IMR-90 (cell line): ENCODE results near the gene YIPF1. TPM values are rescaled to one million over a fixed set of nuclear protein-coding genes. Genes with fewer than 3 reads are reported as not detected.

Source experiments
- ATAC-seq: fragments of 200-7000 bp; cut with Tn5 transposase; 2 replicates; pipeline ENCODE4 v1.9.1; 2020; ENCODE audit warnings: low read depth, mild to moderate bottlenecking, moderate library complexity
- Bru-seq: library from RNA; stranded (reverse); fragments of 400-500 nt; gene quantifications from one replicate; lab custom pipeline; 2021; lab: Mats Ljungman, UMichigan
- BruChase-seq, 2 experiments: library from RNA; stranded (reverse); fragments of 400-500 nt; gene quantifications; one replicate each; lab custom pipeline; 2021; lab: Mats Ljungman, UMichigan
- BruUV-seq: library from RNA; stranded (reverse); fragments of 400-500 nt; replicated peaks from 2 replicates; lab custom pipeline; 2021; lab: Mats Ljungman, UMichigan
- CTCF ChIA-PET: fragments of 300-600 bp; formaldehyde crosslinking; extraction: SDS; loops from one replicate; lab custom pipeline; 2021; ENCODE audit warnings: antibody characterized with exemption; lab: Yijun Ruan, JAX
- POLR2A ChIA-PET: fragments of 300-600 bp; sonication (Branson Sonifier 250); formaldehyde crosslinking; loops from one replicate; lab custom pipeline; 2022; ENCODE audit warnings: antibody characterized with exemption; ENCODE audit not compliant: unreplicated experiment; lab: Charles Lee
- DNase-seq: peaks from one replicate; pipeline ENCODE4 v3.0.0; 2013
- H2AFZ ChIP-seq: replicated peaks from 2 replicates; pipeline ENCODE3; 2013; ENCODE audit warnings: low read length, mild to moderate bottlenecking; ENCODE audit not compliant: poor library complexity
- H2AK5ac ChIP-seq: 2 replicates; pipeline ENCODE4 v1.6.1; 2013; ENCODE audit warnings: low read depth, low read length, inconsistent platforms
- H2AK9ac ChIP-seq: replicated peaks from 2 replicates; pipeline ENCODE3; 2013; ENCODE audit warnings: mild to moderate bottlenecking, low read depth, low read length, moderate library complexity; ENCODE audit not compliant: poor library complexity
- H2BK120ac ChIP-seq: 2 replicates; pipeline ENCODE4 v1.6.1; 2013; ENCODE audit warnings: low read depth, low read length, inconsistent platforms
- H2BK15ac ChIP-seq: 3 replicates; pipeline ENCODE4 v1.6.1; 2013; ENCODE audit warnings: low read depth, low read length, inconsistent platforms
- H2BK20ac ChIP-seq: 2 replicates; pipeline ENCODE4 v1.6.1; 2013; ENCODE audit warnings: low read depth, mild to moderate bottlenecking, inconsistent platforms, low read length, moderate library complexity
- H2BK5ac ChIP-seq: 2 replicates; pipeline ENCODE4 v1.6.1; 2013; ENCODE audit warnings: mild to moderate bottlenecking, low read depth, low read length, inconsistent platforms; ENCODE audit not compliant: poor library complexity, severe bottlenecking
- H3K14ac ChIP-seq: replicated peaks from 2 replicates; pipeline ENCODE4 v1.6.1; 2013; ENCODE audit warnings: low read depth, low read length, inconsistent platforms
- H3K18ac ChIP-seq: 2 replicates; pipeline ENCODE4 v1.6.1; 2013; ENCODE audit warnings: low read depth, low read length, control low read depth
- H3K23ac ChIP-seq: 2 replicates; pipeline ENCODE4 v1.6.1; 2013; ENCODE audit warnings: low read depth, low read length, inconsistent platforms
- H3K27ac ChIP-seq: 2 replicates; pipeline ENCODE4 v1.5.1; 2013; ENCODE audit warnings: mild to moderate bottlenecking, control low read depth, low read length; ENCODE audit not compliant: insufficient read depth
- H3K27me3 ChIP-seq: 2 replicates; pipeline ENCODE4 v1.6.1; 2013; ENCODE audit warnings: low read length; ENCODE audit not compliant: control insufficient read depth, insufficient read depth
- H3K36me3 ChIP-seq: 2 replicates; pipeline ENCODE4 v1.6.1; 2013; ENCODE audit warnings: low read length, mixed read lengths; ENCODE audit not compliant: control insufficient read depth, insufficient read depth
- H3K4ac ChIP-seq: 2 replicates; pipeline ENCODE4 v1.6.1; 2013; ENCODE audit warnings: low read depth, low read length, inconsistent platforms
- H3K4me1 ChIP-seq: 2 replicates; pipeline ENCODE4 v1.6.1; 2013; ENCODE audit warnings: low read length, mixed read lengths; ENCODE audit not compliant: control insufficient read depth, insufficient read depth
- H3K4me2 ChIP-seq: 2 replicates; pipeline ENCODE4 v1.6.1; 2013; ENCODE audit warnings: low read depth, mild to moderate bottlenecking, control low read depth, low read length, moderate library complexity
- H3K4me3 ChIP-seq: 2 replicates; pipeline ENCODE4 v1.5.1; 2013; ENCODE audit warnings: low read depth, mild to moderate bottlenecking, control low read depth, low read length, moderate library complexity; ENCODE audit not compliant: insufficient read depth
- H3K56ac ChIP-seq: 2 replicates; pipeline ENCODE4 v1.6.1; 2013; ENCODE audit warnings: low read length, inconsistent platforms; ENCODE audit not compliant: insufficient read depth; ENCODE audit errors: extremely low read depth
- H3K79me1 ChIP-seq, 2 experiments: 2 replicates each; pipeline ENCODE4 v1.6.1; 2013; ENCODE audit warnings: low read length in 2 of 2, inconsistent platforms in 1 of 2, low read depth in 1 of 2
- H3K9ac ChIP-seq: 2 replicates; pipeline ENCODE4 v1.6.1; 2013; ENCODE audit warnings: low read depth, low read length, control low read depth
- H3K9me1 ChIP-seq: 2 replicates; pipeline ENCODE4 v1.6.1; 2013; ENCODE audit warnings: low read length, inconsistent platforms; ENCODE audit not compliant: insufficient read depth
- H3K9me3 ChIP-seq: 2 replicates; pipeline ENCODE4 v1.6.1; 2013; ENCODE audit warnings: low read length; ENCODE audit not compliant: control insufficient read depth, insufficient read depth
- H4K20me1 ChIP-seq: 2 replicates; pipeline ENCODE4 v1.6.1; 2013; ENCODE audit warnings: low read length, inconsistent platforms; ENCODE audit not compliant: insufficient read depth
- H4K5ac ChIP-seq: 2 replicates; pipeline ENCODE4 v1.6.1; 2013; ENCODE audit warnings: mild to moderate bottlenecking, low read depth, low read length, control low read depth
- H4K8ac ChIP-seq, 2 experiments: 2 replicates each; pipeline ENCODE4 v1.6.1; 2013; ENCODE audit warnings: low read depth in 2 of 2, low read length in 2 of 2, control low read depth in 1 of 2, inconsistent platforms in 1 of 2
- H4K91ac ChIP-seq: 2 replicates; pipeline ENCODE4 v1.6.1; 2013; ENCODE audit warnings: low read depth, low read length, inconsistent platforms; ENCODE audit not compliant: insufficient read depth
- CEBPB ChIP-seq: IDR thresholded peaks from 2 replicates; pipeline ENCODE4 v1.6.1; 2012; ENCODE audit warnings: low read depth, low read length, improper control_type of control experiment
- MAZ ChIP-seq: IDR thresholded peaks from 2 replicates; pipeline ENCODE4 v1.6.1; 2012; ENCODE audit warnings: low read depth, mild to moderate bottlenecking, low read length, improper control_type of control experiment, moderate library complexity, borderline replicate concordance
- NFE2L2 ChIP-seq: fragments of 150-350 bp; IDR thresholded peaks from 2 replicates; pipeline ENCODE4 v1.6.1; 2016; ENCODE audit warnings: low read depth, mild to moderate bottlenecking, low read length
- POLR2A ChIP-seq: IDR thresholded peaks from 2 replicates; pipeline ENCODE4 v1.6.1; 2012; ENCODE audit warnings: mild to moderate bottlenecking, low read depth, low read length
- RAD21 ChIP-seq: IDR thresholded peaks from 2 replicates; pipeline ENCODE4 v1.6.1; 2012; ENCODE audit warnings: low read length, improper control_type of control experiment
- RCOR1 ChIP-seq: IDR thresholded peaks from 2 replicates; pipeline ENCODE4 v1.6.1; 2012; ENCODE audit warnings: mild to moderate bottlenecking, low read length, improper control_type of control experiment; ENCODE audit not compliant: insufficient replicate concordance
- WGBS, 2 experiments: methylation state at CpG; one replicate each; pipeline versions ENCODE4 v1.1.5 to v1.1.7; 2013; ENCODE audit warnings: missing lambda C conversion rate in 2 of 2; ENCODE audit not compliant: insufficient read length in 1 of 2; ENCODE audit errors: extremely low coverage in 2 of 2; 5-methylcytosine and 5-hydroxymethylcytosine counted together
- dilution Hi-C: fragments of 300-500 bp; cut with HindIII; formaldehyde crosslinking; loops from one replicate; pipeline ENCODE4 v1.14.3; 2018; ENCODE audit warnings: low sequenced_read_pairs; ENCODE audit not compliant: unreplicated experiment
- in situ Hi-C: fragments of 300-500 bp; cut with MboI; formaldehyde crosslinking; loops from 3 replicates; pipeline ENCODE4 v1.14.3; 2019; ENCODE audit warnings: low sequenced_read_pairs, inconsistent platforms, mixed read lengths
- intact Hi-C: fragments of 100-400 bp; cut with micrococcal nuclease; formaldehyde crosslinking; loops from 2 replicates; pipeline ENCODE4 v1.10.0; 2022
- long read RNA-seq: library from polyadenylated mRNA; unstranded; transcript quantifications from one replicate; pipeline ENCODE4 v2.0.0, GENCODE V29; 2021; ENCODE audit not compliant: unreplicated experiment
- polyA plus RNA-seq, 3 experiments: library from polyadenylated mRNA; depleted of rRNA; stranded (reverse); fragments of >200 nt; gene quantifications; 2 replicates each; pipeline ENCODE4 v1.2.3, GENCODE V29; 2012; ENCODE audit warnings: low replicate concordance in 1 of 3
- total RNA-seq: library from RNA; depleted of rRNA; stranded (reverse); fragments of >200 nt; gene quantifications from 2 replicates; pipeline ENCODE4 v1.2.3, GENCODE V29; 2012; rRNA removed

Gene YIPF1
- total RNA-seq (28.9 and 35.3 TPM in 2 replicates), polyA plus RNA-seq (2012; rRNA removed) (22.2 and 23.7 TPM in 2 replicates), Bru-seq, nascent RNA (percentile 66 among the genes with signal in this experiment), BruChase-seq, experiment 1, labeled RNA remaining after a 6-hour chase (percentile 67 among the genes with signal in this experiment), BruChase-seq, experiment 2, labeled RNA remaining after a 2-hour chase (percentile 61 among the genes with signal in this experiment)
- polyA plus RNA-seq (2012; cell fraction: cytosol; rRNA removed): 9.2 and 17.1 TPM in 2 replicates
- polyA plus RNA-seq (2012; cell fraction: nucleus; rRNA removed; ENCODE audit: low replicate concordance): 4.9 and 20.7 TPM in 2 replicates
- long read RNA-seq, transcript YIPF1-203 (11 exons, 1,602 nt): major isoform, 25 of 51 reads
- long read RNA-seq, partial matches to known transcripts: 5 of 51 reads
- long read RNA-seq, other reads (novel, unspliced or antisense): 17 of 51 reads

- no TSS peak for BruUV-seq
- dilution Hi-C loops (no loop called here), in situ Hi-C loops (no loop called here), intact Hi-C loops (loop anchor here (2.0 kb wide), 1 partner anchor 57 kb away; the partner anchor contains the start of gene LRRC42)
- H2AK5ac ChIP-seq: peak within 1 kb of the TSS; percentile 47
- H2BK20ac ChIP-seq: peak within 1 kb of the TSS; percentile 14; the same call in 1 of the 2 replicates
- H3K9me3 ChIP-seq: no peaks in the 10 kb centered on the region
- H2BK5ac ChIP-seq: peak within 1 kb of the TSS; percentile 81
- peak; percentile 100 for ATAC-seq
- H3K27me3 ChIP-seq: no peaks in the 10 kb centered on the region
- TF ChIP-seq RCOR1 (peak; percentile 97), NFE2L2 (no peak), RAD21 (no peak; the same call in 1 of the 2 replicates), CEBPB (peak; percentile 89), MAZ (peak; percentile 95), POLR2A (no peak)
- no peaks in the 10 kb centered on the region for H4K20me1 ChIP-seq
- peak within 1 kb of the TSS; percentile 99 for H3K4me2 ChIP-seq
- H2AFZ ChIP-seq: peak within 1 kb of the TSS; percentile 93
- CTCF ChIA-PET: no interaction called here
- H4K91ac ChIP-seq: peak within 1 kb of the TSS; percentile 91
- H3K9ac ChIP-seq: peak within 1 kb of the TSS; percentile 89
- peak within 1 kb of the TSS; percentile 88 to 96 for H4K8ac ChIP-seq
- peak within 1 kb of the TSS; percentile 97 for H3K4me3 ChIP-seq
- DNase-seq: peak; percentile 87
- peak within 1 kb of the TSS; percentile 34 for H2BK120ac ChIP-seq
- peak within 1 kb of the TSS; percentile 87 for H3K4ac ChIP-seq
- peak within 1 kb of the TSS; percentile 94 for H3K23ac ChIP-seq
- peaks cover 6% of the 10 kb centered on the region in 2 experiments for H3K79me1 ChIP-seq
- peak within 1 kb of the TSS; percentile 75 for H3K27ac ChIP-seq
- POLR2A ChIA-PET: interaction anchor here (1.2 kb wide), 1 partner anchor 56 kb away, joined by 4 read pairs; the partner anchor contains the start of gene IFT25
- peak within 1 kb of the TSS; percentile 68 for H4K5ac ChIP-seq
- peak within 1 kb of the TSS; percentile 98 for H2AK9ac ChIP-seq
- H3K9me1 ChIP-seq: peaks cover 4% of the 10 kb centered on the region; the same call in 1 of the 2 replicates
- 8% methylated on average over 23 of the region's 62 CpGs; no CpG with 5 or more reads in 1 of the 2 experiments for WGBS, 2 experiments
- peak within 1 kb of the TSS; percentile 83 for H3K56ac ChIP-seq
- H3K14ac ChIP-seq: peak within 1 kb of the TSS; percentile 93
- peaks cover 3% of the 10 kb centered on the region for H3K4me1 ChIP-seq
- H3K18ac ChIP-seq: peak within 1 kb of the TSS; percentile 81
- peak within 1 kb of the TSS; percentile 71; the same call in 2 of the 3 replicates for H2BK15ac ChIP-seq
- H3K36me3 ChIP-seq: peaks cover 5% of the 10 kb centered on the region; the same call in 1 of the 2 replicates
These were observed at the start of gene YIPF1 for GRCh38 chr1:53889304-53890298. Gene YIPF1 (minus strand): TSS chr1:53889797. CDS start chr1:53888937, 860 bp downstream.
